GM18517 (cell line): ENCODE measurements around the gene ANXA8L1.
"Not testable (repeated sequence)": the region's sequence is repeated elsewhere in the genome, so short reads cannot be mapped to it uniquely, and the experiment has no call there.

Experiments used
- ATAC-seq: cut with Tn5 transposase; IDR thresholded peaks from one replicate; pipeline ENCODE4 v1.9.1; 2021; ENCODE audit warnings: mild to moderate bottlenecking, moderate library complexity; ENCODE audit not compliant: unreplicated experiment

Gene ANXA8L1, protein sequence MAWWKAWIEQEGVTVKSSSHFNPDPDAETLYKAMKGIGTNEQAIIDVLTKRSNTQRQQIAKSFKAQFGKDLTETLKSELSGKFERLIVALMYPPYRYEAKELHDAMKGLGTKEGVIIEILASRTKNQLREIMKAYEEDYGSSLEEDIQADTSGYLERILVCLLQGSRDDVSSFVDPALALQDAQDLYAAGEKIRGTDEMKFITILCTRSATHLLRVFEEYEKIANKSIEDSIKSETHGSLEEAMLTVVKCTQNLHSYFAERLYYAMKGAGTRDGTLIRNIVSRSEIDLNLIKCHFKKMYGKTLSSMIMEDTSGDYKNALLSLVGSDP

DNA sequence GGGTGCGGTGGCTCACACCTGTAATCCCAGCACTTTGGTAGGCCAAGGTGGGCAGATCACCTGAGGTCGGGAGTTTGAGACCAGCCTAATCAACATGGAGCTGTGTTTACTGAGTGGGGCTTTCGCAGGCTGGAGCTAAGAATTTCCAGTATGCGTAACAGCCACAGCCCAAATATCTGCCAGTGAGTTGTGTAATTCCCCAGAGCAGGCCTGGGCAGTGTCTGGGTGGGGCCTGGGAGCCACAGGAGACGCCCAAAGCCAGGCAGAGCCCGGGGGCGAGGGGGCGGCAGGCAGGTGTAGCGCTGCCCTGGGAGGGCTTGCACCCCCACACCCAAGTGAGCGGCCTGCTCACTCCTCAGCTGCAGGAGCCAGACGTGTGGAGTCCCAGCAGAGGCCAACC is at the start of gene ANXA8L1:
TSS of gene ANXA8L1 (plus strand) at position 371 of the 400 bp plus-strand sequence. CDS start 76 bp downstream, outside the sequence.
- ATAC-seq: not testable (repeated sequence)

DNA sequence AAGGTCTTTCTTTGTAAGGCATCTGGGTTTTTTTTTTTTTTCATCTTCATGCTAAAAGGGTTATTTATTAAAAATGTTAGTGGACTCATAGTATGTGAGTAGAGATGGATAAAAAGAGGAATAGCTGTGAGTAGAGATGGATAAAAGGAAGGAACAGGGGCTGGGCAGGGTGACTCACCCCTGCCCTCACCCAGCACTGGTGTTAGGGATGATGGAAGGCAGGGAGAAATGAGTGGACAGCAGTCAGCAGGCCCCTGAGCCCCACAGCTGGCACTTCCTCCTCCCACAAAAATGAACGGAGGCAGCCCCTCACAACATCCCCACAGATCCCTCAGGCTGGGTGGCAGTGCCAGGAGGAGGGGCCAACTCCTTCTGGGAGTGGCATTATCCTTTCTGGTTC is 49.5 kb upstream of the ANXA8L1 start:
- no peak for ATAC-seq

DNA sequence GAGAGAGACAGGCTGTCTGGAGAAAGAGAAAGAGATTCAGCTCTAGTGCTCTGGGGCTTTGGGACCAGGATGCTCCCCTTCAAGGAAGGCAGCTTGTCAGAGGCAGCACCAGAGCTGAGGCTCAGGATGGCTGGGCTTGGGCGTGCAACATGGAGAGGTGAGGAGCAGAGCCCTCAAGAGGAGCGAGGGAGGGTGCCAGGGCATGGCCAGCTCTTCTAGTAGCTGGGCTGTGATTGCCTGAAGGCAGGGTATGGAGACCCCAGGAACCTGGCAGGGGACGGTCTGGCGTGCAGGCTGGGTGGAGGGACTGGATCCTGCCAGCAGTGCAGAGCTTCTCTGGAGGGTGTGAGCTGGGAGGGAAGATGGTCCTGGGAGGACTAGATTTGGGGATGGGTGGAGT is 48.6 kb upstream of the ANXA8L1 start:
- no peak for ATAC-seq

DNA sequence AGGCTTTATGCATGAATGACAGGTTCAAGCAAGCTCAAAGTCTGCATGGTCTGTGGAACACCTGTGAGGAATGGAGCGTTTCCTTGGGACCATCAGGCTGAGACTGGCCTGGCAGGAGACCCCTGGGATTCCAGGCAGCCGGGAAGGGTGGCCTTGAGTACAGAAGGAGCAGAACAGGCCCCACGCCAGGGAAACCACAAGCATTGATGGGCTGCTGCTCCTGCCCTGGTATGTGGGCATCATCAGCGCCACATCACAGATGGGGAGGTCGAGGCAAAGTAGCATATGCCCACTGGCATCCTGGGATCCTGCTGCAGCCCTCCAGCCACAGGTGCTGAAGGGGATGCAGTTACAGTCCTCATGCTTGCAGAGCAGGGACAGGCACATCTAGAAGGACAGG is 47.9 kb upstream of the ANXA8L1 start:
- no peak for ATAC-seq

DNA sequence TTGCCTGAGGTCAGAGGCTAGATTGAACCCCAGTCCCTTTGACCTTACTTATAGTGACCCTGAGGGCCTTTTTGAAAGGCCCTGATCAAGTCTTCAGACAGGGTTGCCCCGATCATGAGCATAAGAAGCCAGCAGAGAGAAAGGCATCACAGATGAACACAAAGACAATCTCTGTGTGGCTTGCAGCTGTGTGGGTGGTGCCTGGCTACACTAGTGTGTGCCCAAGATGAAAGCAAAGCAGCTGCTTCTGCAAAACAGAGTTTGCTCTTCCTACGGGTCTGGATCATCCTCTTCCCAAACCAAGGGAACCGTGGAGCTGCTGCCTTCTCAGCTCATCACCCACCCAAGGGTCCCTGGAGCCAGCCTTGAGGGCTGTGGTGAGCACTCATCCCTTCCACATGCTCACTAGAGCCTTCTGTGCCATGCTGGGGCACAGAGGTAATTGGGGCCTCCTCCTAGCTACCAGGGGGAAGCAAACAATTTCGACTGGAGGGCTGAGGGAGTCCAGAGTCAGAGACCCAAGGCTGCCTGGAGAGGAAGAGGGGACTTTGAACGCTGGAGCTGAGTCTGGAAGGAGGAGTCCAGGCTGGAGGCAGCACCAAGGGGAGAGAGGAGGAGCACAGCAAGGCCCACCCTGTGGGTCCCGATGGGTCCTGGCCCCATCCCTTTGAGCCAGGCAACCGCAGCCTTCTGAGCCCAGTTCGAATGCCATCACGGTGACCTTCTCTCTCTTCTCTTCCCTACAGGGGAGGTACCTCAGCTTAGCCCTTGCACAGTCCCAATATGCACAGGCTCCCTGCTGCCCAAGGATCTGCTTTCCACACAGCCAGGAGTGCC is 46.5 kb upstream of the ANXA8L1 start:
- no peak for ATAC-seq

DNA sequence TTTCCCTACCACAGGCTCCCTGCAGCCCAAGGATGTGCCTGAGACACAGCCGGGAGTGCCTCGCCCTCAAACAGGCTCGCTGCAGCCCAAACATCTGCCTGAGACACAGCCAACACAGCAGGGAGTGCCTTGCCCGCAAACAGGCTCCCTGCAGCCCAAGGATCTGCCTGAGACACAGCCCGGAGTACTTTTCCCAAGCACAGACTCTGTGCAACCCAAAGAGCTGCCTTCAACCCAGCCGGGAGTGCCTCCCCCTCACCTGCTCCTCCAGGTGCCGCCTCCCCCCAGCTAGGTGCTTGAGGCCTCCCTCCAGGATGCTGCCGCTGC is 45.9 kb upstream of the ANXA8L1 start:
- no peak for ATAC-seq

DNA sequence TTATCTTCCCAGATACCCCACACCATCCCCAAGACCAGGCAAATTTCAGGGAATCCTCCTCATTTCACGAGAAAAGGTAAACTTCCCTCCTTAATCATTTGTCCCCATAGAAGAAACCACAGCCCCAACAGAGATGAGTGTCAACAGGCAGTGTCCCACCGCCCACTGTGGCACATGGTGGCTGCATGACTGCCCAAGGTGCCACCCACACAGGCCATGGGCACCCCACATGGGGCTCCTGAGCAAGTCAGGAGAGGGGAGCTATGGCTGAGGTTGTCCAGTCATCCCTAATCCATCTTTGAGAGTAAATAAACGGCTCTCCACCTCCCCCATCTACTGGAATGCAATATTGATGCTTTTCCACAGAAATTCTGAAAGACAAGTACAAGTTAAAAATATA is 44.7 kb upstream of the ANXA8L1 start:
- no peak for ATAC-seq

DNA sequence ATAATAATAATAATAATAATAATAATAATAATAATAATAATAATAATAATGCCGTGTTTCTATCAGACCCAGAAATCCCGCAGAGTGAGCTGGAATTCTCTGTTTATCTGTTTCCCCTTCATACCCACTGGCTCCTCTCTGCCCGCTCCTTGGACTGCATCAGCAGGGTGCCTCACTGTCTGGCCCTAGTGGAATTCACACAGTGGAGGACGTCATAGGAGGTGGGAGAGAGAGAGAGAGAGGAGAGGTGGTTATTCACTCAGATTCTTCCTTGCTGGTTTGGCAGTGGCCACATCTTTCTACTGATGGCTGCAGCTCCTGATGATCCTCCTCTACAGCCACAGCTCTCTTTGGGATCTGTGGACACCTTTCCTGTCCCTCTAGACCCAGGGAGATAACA is 10.1 kb upstream of the ANXA8L1 start:
- ATAC-seq: not testable (repeated sequence)

DNA sequence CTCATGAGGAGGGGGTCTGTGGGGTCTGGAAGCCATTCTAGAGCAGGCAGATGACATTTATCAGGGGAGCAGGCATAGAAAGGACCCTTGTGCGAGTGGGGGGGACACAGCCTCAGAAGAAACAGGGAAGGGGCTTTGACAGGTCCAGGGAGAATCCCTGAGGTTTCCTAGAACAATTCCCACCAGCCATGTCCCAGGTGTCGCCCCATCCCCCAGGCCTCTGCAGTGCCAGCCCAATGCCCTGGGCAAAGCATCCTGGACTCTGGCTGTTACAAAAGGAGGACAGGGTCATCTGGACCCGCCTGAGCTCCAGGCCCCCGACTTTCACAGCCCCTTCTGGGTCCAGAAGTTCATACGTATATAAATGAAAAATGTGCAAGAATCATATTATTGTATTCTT is 8.4 kb upstream of the ANXA8L1 start:
- ATAC-seq: not testable (repeated sequence)

DNA sequence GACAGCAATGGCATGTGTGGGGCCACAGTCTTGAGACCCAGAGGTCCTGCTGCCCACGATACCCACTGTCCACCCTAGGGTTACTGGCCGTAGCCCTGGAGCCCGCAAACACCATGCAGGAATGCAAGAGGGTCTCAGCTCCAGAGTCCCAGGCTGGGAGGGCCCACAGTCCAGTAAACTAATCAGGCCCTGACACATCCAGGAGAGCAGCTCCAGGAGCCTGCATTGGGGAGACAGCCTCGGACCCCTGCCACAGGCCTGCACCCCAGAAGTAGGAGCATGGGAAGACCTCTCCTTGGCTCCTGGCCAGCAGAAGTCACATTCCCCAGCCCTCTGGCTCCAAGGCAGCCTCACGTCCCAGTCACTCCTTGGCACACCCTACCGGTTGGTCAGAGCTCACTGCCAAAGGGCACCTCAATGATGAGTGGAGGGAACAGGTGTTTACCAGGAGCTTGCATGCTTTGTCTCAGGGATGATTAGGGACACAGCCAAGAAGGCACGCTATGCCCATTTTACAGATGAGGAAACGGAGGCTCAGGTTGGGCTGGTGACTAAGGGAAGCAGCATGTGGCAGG is 7.8 kb upstream of the ANXA8L1 start:
- ATAC-seq: not testable (repeated sequence)

DNA sequence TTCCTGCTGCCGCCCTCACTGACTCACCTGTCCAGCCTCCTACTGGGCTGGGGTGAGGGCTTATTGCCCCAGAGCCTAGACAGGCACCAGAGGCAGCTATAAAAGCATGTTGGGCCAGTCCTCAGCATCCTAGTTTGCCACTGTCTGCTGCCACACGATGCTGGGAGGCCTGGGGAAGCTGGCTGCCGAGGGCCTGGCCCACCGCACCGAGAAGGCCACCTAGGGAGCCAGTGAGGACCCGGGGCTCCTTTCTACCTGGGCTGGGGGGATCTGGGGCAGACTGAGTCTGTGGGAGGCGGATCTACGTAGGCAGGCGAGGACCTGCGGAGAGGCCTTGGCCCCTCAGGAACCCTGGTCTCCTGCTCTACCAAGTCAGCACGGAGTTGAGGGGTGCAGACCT is 6.6 kb upstream of the ANXA8L1 start:
- ATAC-seq: not testable (repeated sequence)

DNA sequence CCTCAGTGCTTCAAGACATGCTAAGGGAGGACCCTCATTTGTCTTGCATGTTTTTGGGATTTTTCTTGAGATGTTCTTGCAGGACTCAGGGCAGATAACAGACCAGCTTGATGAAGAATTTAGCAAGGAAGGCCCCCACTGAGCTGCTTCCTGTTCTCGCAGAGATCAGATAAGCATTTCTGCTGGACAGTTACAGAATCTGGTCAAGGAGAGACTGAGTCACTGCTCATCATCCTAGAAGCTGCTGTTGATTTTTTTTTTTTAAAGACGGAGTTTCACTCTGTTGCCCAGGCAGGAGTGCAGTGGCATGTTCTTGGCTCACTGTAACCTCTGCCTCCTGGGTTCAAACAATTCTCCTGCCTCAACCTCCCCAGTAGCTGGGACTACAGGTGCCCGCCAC is 1.2 kb upstream of the ANXA8L1 start:
- not testable (repeated sequence) for ATAC-seq

DNA sequence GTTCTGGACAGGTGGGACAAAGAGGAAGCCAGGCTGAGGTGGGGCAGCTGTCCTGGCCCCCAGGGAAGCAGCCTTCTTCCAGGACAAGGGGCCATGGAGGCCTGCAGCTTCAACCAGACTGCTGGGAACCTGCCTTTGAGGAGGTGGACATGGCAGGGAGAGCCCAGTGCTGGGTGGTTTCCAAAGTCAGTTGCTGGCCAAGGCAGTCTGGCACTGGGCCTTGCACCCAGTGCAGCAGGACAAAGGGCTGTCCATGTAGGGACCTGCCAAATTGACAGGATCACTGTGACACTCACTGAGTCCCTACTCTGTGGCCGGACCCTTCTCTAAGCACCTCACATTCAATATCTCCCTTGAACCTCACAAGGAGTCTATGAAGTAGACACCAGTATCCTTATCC is 1.4 kb downstream of the ANXA8L1 start:
- ATAC-seq: not testable (repeated sequence)

DNA sequence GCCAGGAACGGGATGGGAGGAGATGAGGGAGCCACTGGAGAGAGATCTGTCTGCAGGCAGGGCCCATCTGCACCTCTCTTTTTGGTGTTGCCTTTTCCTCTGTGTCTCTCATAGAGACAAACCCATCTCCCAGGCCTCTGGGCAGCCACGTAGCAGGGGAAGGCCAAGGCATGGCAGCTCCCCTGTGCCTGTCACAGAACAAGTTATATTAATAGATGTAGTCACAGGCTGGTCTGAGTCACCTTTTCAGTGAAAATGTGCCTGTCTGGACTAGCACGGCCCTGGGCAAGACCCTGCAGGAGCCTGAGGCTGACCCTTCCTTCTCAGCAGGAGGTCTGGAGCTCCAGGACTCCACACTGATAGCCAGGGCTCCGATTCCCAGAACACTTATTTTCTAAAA is 2.1 kb downstream of the ANXA8L1 start:
- not testable (repeated sequence) for ATAC-seq

DNA sequence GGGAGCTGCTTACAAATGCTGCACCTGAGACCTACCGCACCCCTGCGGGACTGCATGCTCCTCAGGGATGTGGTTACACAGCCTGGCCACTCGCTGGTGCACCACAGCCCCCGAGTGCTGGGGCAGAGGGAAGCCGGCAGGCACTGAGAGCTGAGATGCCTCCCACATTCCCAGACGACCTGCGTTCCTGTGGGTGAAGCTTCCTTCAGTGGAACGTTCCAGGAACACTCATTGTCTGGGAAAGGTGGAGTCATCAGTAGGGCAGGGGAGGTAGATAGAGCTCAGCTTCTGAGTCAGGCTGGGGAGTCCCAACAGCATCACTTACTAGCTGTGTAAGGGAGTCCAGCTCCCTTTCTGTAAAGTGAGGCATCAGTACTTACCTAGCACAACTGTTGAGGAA is 2.5 kb downstream of the ANXA8L1 start:
- not testable (repeated sequence) for ATAC-seq

DNA sequence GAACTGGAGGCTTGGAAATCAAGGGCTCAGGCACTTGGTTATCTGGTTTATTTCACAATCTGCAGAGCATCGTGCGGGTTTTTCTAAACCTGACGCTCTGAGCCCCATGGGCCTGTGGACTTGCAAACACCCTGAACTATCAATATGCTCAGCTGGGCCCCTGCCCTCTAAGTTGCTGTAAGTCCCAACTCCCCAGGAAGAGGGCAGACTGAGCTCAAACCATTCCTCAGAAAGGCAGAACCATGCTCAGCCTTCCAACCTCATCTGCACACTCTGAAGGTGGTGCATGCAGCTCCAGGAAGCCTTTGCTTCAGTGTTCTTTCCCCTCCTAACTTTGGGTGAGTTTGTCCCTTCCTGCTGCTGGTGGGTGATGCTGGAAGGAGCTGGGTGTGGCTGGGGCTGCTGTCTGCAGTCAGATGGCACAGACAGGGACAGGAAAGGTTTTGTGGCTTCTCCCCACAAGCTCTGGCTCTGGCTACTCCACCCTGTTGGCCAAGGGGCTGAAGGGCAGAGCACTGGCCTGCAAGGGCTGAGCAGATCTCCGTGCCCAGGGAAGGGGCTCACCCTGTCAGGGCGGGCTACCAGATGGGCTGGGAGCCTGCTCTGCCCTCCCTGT is 3.8 kb downstream of the ANXA8L1 start:
- not testable (repeated sequence) for ATAC-seq

DNA sequence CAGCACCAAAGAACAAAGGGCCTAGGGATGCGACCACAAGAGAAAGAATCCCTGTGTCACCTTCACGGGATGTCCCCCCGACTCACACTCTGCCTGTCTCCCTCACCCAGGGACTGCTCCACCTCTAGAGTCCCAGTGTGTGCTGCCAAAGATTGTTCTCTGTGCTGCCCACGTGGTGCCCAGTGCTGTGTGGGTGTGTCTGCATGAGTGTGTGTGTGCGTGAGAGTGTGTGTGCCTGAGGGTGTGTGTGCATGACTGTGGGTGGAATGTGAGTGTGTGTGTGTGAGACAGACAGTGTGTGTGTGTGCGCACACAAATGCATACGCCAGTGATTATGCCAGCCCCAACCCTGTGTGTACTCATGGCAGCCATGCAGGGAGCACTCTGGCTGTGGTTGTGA is 10.3 kb downstream of the ANXA8L1 start:
- not testable (repeated sequence) for ATAC-seq

DNA sequence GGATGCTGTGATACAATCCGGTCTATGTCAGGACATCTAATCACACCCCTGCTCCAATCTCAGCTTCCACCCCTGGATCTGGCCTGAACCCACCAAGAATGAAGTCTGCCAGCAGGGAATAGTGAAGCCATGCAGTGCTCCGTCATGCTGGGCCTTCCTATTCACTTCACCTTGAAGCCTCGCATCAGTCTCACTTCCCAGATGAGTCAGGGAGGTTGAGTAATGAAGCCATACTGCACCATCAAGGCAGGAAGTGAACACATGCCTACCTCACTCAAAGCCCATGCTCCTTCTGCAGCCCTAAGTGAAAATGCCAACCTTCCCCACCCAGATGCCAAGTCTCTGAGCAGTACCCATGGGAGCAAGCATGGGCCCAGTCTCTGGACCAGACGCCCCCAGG is 11.1 kb downstream of the ANXA8L1 start:
- not testable (repeated sequence) for ATAC-seq

DNA sequence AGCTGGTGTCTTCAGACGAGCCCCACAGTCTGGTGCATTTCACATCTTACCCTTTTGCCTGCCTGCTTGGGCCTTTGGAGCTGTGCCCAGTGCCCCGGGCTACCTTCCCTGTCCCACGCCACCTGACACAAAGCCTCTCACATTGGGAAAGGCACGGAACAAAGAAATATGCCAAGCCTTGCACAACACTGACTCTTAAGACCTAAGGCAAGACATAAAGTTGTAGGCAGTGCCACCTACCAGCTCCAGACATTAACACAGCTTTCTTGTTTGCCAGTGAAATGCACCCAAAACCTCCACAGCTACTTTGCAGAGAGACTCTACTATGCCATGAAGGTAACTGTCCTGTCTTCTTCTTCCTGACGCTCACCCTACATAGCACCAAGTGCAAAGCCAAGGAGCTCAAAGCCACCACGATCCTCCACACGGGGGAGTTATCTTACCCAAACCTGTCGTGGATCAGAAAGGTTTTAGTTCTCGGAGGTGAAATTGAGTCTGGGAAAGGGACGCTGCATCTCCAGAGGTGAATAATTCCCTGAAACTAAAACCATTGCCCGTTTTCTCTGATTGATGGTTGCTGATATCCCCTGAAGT is 11.8 kb downstream of the ANXA8L1 start:
- ATAC-seq: not testable (repeated sequence)

DNA sequence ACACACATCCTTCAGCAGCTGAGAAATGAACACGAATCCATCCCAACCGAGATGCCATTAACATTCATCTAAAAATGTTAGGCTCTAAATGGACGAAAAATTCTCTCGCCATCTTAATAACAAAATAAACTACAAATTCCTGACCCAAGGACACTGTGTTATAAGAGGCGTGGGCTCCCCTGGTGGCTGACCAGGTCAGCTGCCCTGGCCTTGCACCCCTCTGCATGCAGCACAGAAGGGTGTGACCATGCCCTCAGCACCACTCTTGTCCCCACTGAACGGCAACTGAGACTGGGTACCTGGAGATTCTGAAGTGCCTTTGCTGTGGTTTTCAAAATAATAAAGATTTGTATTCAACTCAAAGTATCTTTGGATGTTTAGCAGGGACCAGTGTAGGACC is 15.8 kb downstream of the ANXA8L1 start:
- not testable (repeated sequence) for ATAC-seq
